Esophagus squamous epithelium (tissue), 4 donors: Measurements from ENCODE around the gene GAS2L2.

ENCODE experiments used
- POLR2A ChIP-seq, 4 donors: fragments of 450-650 bp; IDR thresholded peaks; one replicate each; pipeline ENCODE4 v1.6.1; 2017; ENCODE audit warnings: antibody characterized with exemption in 4 of 4, mild to moderate bottlenecking in 4 of 4, moderate library complexity in 3 of 4
- TF ChIP-seq, protein P1 (sequence below), 6 experiments: fragments of 450-650 bp in 4 of 6; fragments of 200-600 bp in 2 of 6; sonication (generic) in 2 of 6; IDR thresholded peaks; one replicate each; pipeline ENCODE4 v1.5.1; 2016 to 2019; ENCODE audit warnings: antibody characterized with exemption in 6 of 6, mild to moderate bottlenecking in 4 of 6, moderate library complexity in 4 of 6

DNA sequence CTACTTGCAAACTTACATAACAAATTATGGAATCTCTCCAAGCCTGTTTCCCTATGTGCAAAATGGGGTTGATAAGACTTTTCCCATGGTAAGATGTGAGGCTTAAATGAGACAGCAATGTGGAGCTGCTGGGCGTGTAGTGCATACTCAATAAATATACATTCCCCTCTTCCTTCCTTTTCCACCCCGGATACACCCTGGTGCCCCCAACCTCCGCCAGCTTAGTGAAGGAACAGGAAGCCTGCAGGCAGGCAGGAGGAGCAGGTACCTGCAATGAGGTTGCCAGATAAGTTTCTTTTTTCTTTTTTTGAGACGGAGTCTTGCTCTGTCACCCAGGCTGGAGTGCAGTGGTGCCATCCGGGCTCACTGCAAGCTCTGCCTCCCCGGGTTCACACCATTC lies 22.5 kb upstream of the GAS2L2 start:
- TF ChIP-seq, protein P1, sequence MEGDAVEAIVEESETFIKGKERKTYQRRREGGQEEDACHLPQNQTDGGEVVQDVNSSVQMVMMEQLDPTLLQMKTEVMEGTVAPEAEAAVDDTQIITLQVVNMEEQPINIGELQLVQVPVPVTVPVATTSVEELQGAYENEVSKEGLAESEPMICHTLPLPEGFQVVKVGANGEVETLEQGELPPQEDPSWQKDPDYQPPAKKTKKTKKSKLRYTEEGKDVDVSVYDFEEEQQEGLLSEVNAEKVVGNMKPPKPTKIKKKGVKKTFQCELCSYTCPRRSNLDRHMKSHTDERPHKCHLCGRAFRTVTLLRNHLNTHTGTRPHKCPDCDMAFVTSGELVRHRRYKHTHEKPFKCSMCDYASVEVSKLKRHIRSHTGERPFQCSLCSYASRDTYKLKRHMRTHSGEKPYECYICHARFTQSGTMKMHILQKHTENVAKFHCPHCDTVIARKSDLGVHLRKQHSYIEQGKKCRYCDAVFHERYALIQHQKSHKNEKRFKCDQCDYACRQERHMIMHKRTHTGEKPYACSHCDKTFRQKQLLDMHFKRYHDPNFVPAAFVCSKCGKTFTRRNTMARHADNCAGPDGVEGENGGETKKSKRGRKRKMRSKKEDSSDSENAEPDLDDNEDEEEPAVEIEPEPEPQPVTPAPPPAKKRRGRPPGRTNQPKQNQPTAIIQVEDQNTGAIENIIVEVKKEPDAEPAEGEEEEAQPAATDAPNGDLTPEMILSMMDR (IDR thresholded peaks at IDR 0.05): no peak
- TF ChIP-seq POLR2A (IDR thresholded peaks at IDR 0.05): no peak
